Peyer's patch (tissue), 4 donors: ENCODE data around the gene CRAMP1.

Experiments used
- POLR2A ChIP-seq, 2 donors: fragments of 450-650 bp; IDR thresholded peaks; one replicate each; pipeline ENCODE4 v1.5.1; 2017; ENCODE audit warnings: antibody characterized with exemption in 2 of 2, mild to moderate bottlenecking in 2 of 2, moderate library complexity in 2 of 2
- TF ChIP-seq, protein P1 (sequence below), 6 experiments: fragments of 450-650 bp in 4 of 6; fragments of 200-600 bp in 2 of 6; sonication (generic) in 1 of 6; IDR thresholded peaks; one replicate each; pipeline ENCODE4 v1.5.1; 2017 to 2019; ENCODE audit warnings: antibody characterized with exemption in 6 of 6, mild to moderate bottlenecking in 3 of 6, moderate library complexity in 1 of 6

DNA sequence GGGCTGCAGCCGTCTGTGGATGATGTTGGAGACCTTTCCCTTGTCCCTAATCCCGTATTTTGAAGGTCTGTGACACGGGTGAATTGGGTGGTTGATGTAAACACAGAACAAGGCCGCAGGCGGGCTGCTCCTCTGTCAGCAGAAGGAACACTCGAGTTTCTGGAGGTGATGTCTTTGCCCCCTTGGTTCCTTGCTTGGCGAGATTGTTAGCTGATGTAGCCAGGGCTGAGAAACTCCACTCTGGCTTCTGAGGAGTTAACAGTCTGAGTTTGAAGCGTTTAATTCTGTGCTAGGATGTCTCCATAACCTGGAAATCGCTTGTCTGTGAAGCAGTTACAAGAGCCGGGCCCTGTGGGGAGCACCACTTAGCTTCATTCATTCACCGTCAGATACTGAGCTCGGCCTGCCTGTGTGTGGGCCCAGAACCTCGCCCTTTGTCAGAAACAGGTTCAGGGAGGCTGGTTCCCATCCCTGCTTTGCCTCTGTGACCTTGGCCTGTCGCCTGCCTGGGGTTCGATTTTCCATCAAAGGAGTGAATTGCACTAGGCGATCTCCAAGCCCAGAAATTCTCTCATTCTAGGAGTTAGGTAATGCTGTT is 95.1 kb downstream of the CRAMP1 start:
- TF ChIP-seq, protein P1, sequence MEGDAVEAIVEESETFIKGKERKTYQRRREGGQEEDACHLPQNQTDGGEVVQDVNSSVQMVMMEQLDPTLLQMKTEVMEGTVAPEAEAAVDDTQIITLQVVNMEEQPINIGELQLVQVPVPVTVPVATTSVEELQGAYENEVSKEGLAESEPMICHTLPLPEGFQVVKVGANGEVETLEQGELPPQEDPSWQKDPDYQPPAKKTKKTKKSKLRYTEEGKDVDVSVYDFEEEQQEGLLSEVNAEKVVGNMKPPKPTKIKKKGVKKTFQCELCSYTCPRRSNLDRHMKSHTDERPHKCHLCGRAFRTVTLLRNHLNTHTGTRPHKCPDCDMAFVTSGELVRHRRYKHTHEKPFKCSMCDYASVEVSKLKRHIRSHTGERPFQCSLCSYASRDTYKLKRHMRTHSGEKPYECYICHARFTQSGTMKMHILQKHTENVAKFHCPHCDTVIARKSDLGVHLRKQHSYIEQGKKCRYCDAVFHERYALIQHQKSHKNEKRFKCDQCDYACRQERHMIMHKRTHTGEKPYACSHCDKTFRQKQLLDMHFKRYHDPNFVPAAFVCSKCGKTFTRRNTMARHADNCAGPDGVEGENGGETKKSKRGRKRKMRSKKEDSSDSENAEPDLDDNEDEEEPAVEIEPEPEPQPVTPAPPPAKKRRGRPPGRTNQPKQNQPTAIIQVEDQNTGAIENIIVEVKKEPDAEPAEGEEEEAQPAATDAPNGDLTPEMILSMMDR (IDR thresholded peaks at IDR 0.05), result no peak
- TF ChIP-seq POLR2A (IDR thresholded peaks at IDR 0.05), result no peak
